HG03558 (cell line): Measurements from ENCODE around the gene OR2T3.
"Not testable (repeated sequence)": the region's sequence is repeated elsewhere in the genome, so short reads cannot be mapped to it uniquely, and the experiment has no call there.

Experiments used
- ATAC-seq: cut with Tn5 transposase; IDR thresholded peaks from one replicate; pipeline ENCODE4 v1.9.1; 2021; ENCODE audit warnings: moderate number of reproducible peaks; ENCODE audit not compliant: unreplicated experiment; ENCODE audit errors: extremely low read depth

Gene OR2T3

DNA sequence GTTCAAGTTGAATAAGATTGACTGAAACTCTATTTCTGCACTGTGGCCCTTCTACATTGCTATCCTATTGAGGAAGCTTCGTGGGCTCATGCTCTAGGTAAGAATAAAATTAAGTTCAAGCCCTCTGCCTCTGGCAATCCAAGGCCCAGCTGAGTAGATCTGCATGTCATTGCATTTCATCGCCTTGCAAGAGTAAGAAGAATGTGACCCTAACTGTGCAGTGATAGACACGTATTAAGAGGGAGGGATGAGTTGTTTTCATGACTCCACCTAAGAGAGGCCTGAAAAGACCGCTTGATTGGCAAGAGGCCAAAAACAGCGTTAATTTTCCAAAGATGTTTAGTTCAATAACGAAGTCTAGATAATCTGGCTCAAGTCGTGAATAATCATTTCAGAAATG is 14.0 kb upstream of the OR2T3 start:
- not testable (repeated sequence) for ATAC-seq

DNA sequence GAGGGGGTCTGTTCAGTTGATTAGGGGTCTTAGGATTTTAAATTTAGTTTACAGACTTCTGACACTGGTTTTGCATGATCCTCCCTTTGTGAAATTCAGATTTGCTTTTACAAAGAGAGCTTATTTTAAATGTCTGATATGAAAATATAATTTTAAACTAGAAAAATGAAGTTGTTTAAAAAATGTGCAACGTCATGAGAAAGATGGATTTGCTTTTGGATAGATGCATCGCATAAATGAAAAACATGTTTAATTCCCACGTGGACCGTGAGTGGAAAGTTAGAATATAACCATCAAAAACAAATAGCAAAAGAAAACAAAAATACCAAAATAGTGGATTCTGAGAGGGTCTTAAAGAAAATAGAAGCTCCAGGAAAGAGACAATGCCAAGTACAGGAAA is 2.0 kb upstream of the OR2T3 start:
- no peak for ATAC-seq

GRCh38 chr1:248472111-248472510 is 1.0 kb upstream of the OR2T3 start:
- not testable (repeated sequence) for ATAC-seq

- peak; percentile 90 for ATAC-seq
These were observed 2.5 kb downstream of the OR2T3 start for GRCh38 chr1:248475660-248476059.

DNA sequence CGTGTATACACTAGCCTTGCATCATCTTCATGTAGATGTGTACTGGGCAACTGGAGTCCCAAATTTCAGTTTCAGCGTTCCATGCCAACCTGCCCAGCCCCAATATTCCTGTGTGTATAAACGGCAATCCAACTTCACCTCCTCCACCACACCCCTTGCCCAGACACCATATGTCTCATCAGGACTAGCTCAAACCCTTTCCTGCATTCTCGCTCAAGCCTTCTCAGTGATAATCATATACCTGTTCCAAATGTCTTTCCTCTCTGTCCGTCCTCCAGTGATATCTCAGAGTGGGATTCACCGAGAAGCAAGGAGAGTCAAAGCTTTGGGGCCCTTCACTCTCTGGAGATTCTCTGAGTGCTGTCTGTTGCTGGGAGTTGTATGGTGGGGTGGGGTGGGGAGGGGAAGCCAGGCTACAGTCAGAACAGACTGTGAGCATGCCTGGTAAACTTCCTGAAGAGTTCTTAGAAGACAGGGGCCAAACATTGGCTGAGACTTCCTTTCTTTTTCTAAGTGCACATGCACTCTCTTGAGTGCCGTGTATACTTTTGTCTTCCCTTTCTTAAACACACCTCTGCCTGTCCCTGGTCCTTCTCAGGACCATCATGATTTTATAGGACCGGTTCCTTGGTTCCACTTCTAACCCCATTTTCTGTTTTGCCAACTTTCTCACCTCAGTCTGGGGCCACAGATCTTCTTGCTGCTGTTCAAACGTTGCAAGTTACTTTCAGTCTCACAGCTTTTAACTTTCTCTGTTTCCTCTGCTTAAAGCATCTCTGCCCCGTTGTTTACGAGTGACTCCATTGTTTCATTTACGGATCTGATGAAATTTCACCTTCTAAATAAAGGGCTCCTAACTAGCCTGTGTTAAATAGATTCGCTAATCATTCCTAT is 8.8 kb downstream of the OR2T3 start:
- peak; percentile 86 for ATAC-seq

DNA sequence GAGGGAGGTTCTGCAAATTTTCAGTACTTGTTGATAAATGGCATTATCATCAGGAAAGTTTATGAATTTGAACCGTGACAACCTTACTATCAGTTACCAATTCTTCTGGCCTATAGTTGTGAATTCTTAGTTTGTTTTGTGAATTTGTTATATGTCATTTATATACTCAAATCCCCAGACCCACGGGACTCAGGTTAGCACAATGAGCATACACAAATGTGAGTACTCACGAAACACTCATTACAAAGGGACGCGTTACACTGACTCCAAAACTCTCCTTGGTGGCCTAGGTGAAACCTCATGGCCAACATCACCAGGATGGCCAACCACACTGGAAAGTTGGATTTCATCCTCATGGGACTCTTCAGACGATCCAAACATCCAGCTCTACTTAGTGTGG is 15.1 kb downstream of the OR2T3 start, which contains the start of gene OR2T5:
Gene OR2T5, plus strand, starts transcription at position 301 of the 400 bp plus-strand sequence. Its CDS starts 0 bp downstream, at position 301.
- ATAC-seq = not testable (repeated sequence)

DNA sequence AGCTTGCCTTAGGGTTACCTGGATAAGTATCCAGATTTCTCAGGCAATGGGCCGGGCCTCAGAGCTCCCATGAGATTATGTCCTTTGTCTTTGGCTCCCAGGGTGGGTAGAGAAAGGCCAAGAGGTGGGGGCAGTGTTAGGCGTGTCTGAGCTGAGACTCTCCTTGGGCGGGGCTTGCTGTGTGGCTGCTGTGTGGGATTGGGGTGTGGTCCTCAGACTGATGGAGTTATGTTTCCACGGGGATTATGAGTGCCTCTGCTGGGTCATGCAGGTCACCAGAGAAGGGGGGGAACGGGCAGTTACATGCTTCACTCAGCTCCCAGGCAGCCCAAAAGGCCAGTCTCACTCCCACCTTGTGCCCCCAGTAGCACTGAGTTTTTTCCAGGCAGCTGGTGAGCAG is 23.5 kb downstream of the OR2T3 start:
- ATAC-seq = not testable (repeated sequence)

DNA sequence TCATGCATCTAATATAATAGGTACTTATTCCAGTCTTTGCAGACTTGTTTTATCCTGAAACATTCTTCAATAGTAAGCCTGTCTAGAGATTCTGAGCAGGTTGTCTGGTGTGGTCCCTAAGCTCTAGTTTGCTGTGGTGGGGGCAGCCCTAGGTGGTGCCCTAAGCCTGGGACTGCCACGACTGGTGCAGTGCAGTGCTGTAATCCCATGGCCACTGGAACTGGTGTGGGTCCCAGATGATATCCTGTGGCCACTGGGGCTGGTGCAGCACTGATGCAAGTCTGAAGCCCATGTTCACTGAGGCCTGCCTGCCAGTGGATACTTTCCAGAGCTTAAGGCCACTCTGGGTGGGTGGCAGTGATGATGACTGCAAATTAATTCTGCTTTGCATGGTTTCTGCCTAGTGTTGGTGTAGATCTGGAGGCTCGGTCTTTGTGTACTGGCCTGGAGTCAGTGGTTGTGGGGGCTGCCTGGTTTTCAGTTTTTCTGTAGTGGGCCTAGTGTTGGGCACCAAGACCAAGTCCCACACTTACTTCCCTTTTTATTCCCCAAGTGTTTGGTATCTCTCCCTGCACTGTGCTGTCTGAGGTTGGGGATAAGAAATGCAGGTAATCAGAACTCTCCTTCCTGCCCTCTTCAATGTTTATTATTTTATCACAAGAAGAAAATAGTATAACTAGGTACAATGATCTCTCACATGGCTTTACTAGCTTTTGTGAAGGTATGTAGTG is 27.3 kb downstream of the OR2T3 start:
- ATAC-seq = not testable (repeated sequence)

- ATAC-seq = not testable (repeated sequence)
These were observed 34.6 kb downstream of the OR2T3 start, which contains the start of gene OR2G6 for GRCh38 chr1:248507773-248508172. Gene OR2G6 (plus strand): TSS chr1:248508073. CDS start chr1:248521647, 13,574 bp downstream.

DNA sequence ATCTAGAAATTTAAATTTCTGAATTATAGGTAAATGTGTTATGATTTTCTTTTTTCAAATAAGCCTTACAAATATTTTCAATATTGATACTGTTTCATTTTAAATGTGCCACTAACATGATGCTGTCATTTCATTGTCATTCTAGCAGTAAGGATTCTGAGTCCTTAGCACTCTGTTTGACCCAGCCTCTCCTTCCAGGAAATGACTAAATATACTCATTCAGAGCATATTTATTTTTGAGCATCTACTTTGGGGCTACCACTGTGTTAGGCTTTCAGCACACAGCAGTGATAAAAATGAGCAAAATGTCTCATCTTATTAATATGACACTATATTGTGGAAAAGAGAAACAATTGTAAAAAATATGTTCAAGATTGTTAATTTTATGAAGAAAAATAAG is 37.1 kb downstream of the OR2T3 start:
- ATAC-seq = not testable (repeated sequence)

DNA sequence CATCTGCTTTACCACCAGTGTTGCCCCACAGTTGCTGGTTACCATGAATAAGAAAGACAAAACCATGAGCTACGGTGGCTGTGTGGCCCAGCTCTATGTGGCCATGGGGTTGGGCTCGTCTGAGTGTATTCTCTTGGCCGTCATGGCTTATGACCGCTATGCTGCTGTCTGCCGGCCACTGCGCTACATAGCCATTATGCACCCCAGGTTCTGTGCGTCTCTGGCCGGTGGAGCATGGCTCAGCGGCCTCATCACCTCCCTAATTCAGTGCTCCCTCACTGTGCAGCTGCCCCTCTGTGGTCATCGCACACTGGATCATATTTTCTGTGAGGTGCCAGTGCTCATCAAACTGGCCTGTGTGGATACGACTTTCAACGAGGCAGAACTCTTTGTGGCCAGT is 48.7 kb downstream of the OR2T3 start:
- no peak for ATAC-seq
